ENCODE measurements around the gene RNASEH2B. TPM values are rescaled to one million over a fixed set of nuclear protein-coding genes. Genes with fewer than 3 reads are reported as not detected.
A peak's percentile ranks its signal among the peaks of the same experiment; 100 is the strongest.

Gene RNASEH2B
- total RNA-seq, 4 donors from 2014 or later = 11.1 to 45.0 (median 31.8) TPM

- Histone ChIP-seq H3K27me3 (no peaks in the 10 kb centered on the region), H3K4me3 (no peak overlapping the region), H3K27ac (peak overlapping the region in 1 of 4 donors; percentile 38), H3K36me3 (peaks cover 0 to 9% (median 0%) of the 10 kb centered on the region in 3 donors), H3K4me1 (peaks cover 0 to 22% (median 3%) of the 10 kb centered on the region in 3 donors), H3K9me3 (no peaks in the 10 kb centered on the region)
- intact Hi-C loops (cut with DNase I) = no loop called here
- TF ChIP-seq CTCF (IDR thresholded peaks at IDR 0.05) = no peak
- TF ChIP-seq POLR2A (IDR thresholded peaks at IDR 0.05) = no peak
- WGBS, 2 donors = 32 to 47% methylated on average over 3 of the region's 3 CpGs
- no peak for DNase-seq
Observed at GRCh38 chr13:50950849-50951248, 41.3 kb downstream of the RNASEH2B start.

- DNase-seq = no peak
- no peaks in the 10 kb centered on the region for H3K9me3 ChIP-seq
- peaks cover 0 to 9% (median 0%) of the 10 kb centered on the region in 3 donors for H3K36me3 ChIP-seq
- H3K4me1 ChIP-seq = peaks cover 0 to 22% (median 3%) of the 10 kb centered on the region in 3 donors
- H3K27me3 ChIP-seq = no peaks in the 10 kb centered on the region
- H3K27ac ChIP-seq = peak overlapping the region in 1 of 4 donors; percentile 38
- TF ChIP-seq POLR2A (IDR thresholded peaks at IDR 0.05) (no peak), CTCF (IDR thresholded peaks at IDR 0.05) (no peak)
- no peak overlapping the region for H3K4me3 ChIP-seq
- intact Hi-C loops (cut with DNase I) = no loop called here
- 47 to 49% methylated on average over 3 of the region's 3 CpGs for WGBS, 2 donors
Observed at GRCh38 chr13:50951366-50951765, 41.8 kb downstream of the RNASEH2B start.

- intact Hi-C loops (cut with DNase I) = no loop called here
Observed at GRCh38 chr13:50955241-50955640, 45.6 kb downstream of the RNASEH2B start.

GRCh38 chr13:50955798-50956197 is 46.2 kb downstream of the RNASEH2B start:
- no peak for DNase-seq
- TF ChIP-seq CTCF (IDR thresholded peaks at IDR 0.05) = no peak
- TF ChIP-seq POLR2A (IDR thresholded peaks at IDR 0.05) = no peak
- peaks cover 0 to 6% (median 3%) of the 10 kb centered on the region in 3 donors for H3K4me1 ChIP-seq
- peaks cover 0 to 19% (median 0%) of the 10 kb centered on the region in 3 donors for H3K36me3 ChIP-seq
- no peaks in the 10 kb centered on the region for H3K27me3 ChIP-seq
- H3K9me3 ChIP-seq = no peaks in the 10 kb centered on the region
- no peak overlapping the region for H3K4me3 ChIP-seq
- intact Hi-C loops (cut with DNase I) = no loop called here
- no peak overlapping the region for H3K27ac ChIP-seq
- WGBS, 2 donors = 89 to 100% methylated on average over 1 of the region's 1 CpG

More at GRCh38 chr13:50955241-50955640, 45.6 kb downstream of the RNASEH2B start:
- no peaks in the 10 kb centered on the region for H3K27me3 ChIP-seq
- H3K27ac ChIP-seq = no peak overlapping the region
- H3K4me1 ChIP-seq = peaks cover 0 to 12% (median 3%) of the 10 kb centered on the region in 3 donors
- H3K9me3 ChIP-seq = no peaks in the 10 kb centered on the region
- H3K4me3 ChIP-seq = no peak overlapping the region
- WGBS, 2 donors = 85 to 91% methylated on average over 4 of the region's 4 CpGs
- DNase-seq = no peak
- no peak for TF ChIP-seq POLR2A (IDR thresholded peaks at IDR 0.05)
- no peak for TF ChIP-seq CTCF (IDR thresholded peaks at IDR 0.05)
- peaks cover 0 to 15% (median 0%) of the 10 kb centered on the region in 3 donors for H3K36me3 ChIP-seq

GRCh38 chr13:50957620-50958019 is 48.0 kb downstream of the RNASEH2B start:
- DNase-seq = no peak
- 72 to 79% methylated on average over 2 of the region's 2 CpGs for WGBS, 2 donors
- intact Hi-C loops (cut with DNase I) = no loop called here

More at GRCh38 chr13:50957620-50958019, 48.0 kb downstream of the RNASEH2B start:
- TF ChIP-seq CTCF (IDR thresholded peaks at IDR 0.05) (no peak), POLR2A (IDR thresholded peaks at IDR 0.05) (no peak)
- Histone ChIP-seq H3K4me3 (no peak overlapping the region), H3K27ac (no peak overlapping the region), H3K27me3 (no peaks in the 10 kb centered on the region), H3K36me3 (peaks cover 0 to 33% (median 0%) of the 10 kb centered on the region in 3 donors), H3K4me1 (no peaks in the 10 kb centered on the region), H3K9me3 (no peaks in the 10 kb centered on the region)
